ENCODE data around the gene GSDME.

GRCh38 chr7:24738577-24738976 is 18.7 kb downstream of the GSDME start:
- TF ChIP-seq EZH2 (IDR thresholded peaks at IDR 0.05; ENCODE audit: borderline replicate concordance) = no peak
- no peak for TF ChIP-seq EZH2phosphoT487 (IDR thresholded peaks at IDR 0.05; ENCODE audit: low read depth, severe bottlenecking, unreplicated experiment)
